MM.1S (cell line): Measurements from ENCODE around the gene KRT73.

Experiments used
- EZH2 ChIP-seq: fragments of 300-600 bp; sonication (generic); optimal IDR thresholded peaks from 2 replicates; pipeline ENCODE3; 2017; ENCODE audit warnings: low read depth, mild to moderate bottlenecking, antibody characterized with exemption, low read length, mixed read lengths
- EZH2phosphoT487 ChIP-seq: fragments of 300-600 bp; sonication (generic); IDR thresholded peaks from 2 replicates; pipeline ENCODE4 v1.6.1; 2018; ENCODE audit warnings: antibody characterized with exemption, low read length
- TF ChIP-seq, protein P1 (sequence below): fragments of 300-600 bp; sonication (generic); IDR thresholded peaks from 2 replicates; pipeline ENCODE4 v1.5.1; 2016; ENCODE audit warnings: antibody characterized with exemption, low read length, mixed read lengths

DNA sequence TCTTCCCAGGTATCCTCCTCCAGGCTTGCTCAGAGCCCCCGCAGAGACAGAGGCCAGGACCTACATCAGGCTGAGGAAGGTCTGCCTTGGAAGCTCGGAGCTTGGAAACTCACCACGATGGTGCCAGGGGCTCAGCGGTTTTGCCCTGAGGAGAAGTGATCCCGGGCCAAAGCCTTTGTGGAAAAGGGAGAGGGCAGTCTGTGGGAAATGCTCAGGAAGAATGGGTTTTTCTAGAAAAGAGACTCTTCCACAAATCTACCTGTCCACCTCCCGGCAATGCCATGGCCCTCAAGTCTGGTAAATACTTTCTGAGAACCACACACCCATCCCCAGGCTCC lies 25.7 kb upstream of the KRT73 start:
- TF ChIP-seq, protein P1, sequence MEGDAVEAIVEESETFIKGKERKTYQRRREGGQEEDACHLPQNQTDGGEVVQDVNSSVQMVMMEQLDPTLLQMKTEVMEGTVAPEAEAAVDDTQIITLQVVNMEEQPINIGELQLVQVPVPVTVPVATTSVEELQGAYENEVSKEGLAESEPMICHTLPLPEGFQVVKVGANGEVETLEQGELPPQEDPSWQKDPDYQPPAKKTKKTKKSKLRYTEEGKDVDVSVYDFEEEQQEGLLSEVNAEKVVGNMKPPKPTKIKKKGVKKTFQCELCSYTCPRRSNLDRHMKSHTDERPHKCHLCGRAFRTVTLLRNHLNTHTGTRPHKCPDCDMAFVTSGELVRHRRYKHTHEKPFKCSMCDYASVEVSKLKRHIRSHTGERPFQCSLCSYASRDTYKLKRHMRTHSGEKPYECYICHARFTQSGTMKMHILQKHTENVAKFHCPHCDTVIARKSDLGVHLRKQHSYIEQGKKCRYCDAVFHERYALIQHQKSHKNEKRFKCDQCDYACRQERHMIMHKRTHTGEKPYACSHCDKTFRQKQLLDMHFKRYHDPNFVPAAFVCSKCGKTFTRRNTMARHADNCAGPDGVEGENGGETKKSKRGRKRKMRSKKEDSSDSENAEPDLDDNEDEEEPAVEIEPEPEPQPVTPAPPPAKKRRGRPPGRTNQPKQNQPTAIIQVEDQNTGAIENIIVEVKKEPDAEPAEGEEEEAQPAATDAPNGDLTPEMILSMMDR, result no peak
- TF ChIP-seq EZH2, result no peak
- TF ChIP-seq EZH2phosphoT487, result no peak
